GM10266 (cell line): ENCODE results near the gene RAD51B.

Experiments
- DNase-seq: peaks from one replicate; pipeline ENCODE4 v3.0.0; 2012; ENCODE audit errors: extremely low spot score
- CTCF ChIP-seq: IDR thresholded peaks from 2 replicates; pipeline ENCODE4 v1.5.1; 2012; ENCODE audit warnings: mild to moderate bottlenecking, low read depth; ENCODE audit not compliant: control insufficient read depth, insufficient read depth; ENCODE audit errors: missing control alignments

Gene RAD51B

GRCh38 chr14:68260121-68260520 lies 440.5 kb downstream of the RAD51B start:
- TF ChIP-seq CTCF = no peak
- no peak for DNase-seq

GRCh38 chr14:68261092-68261842 lies 441.7 kb downstream of the RAD51B start:
- no peak for TF ChIP-seq CTCF
- no peak for DNase-seq

DNA sequence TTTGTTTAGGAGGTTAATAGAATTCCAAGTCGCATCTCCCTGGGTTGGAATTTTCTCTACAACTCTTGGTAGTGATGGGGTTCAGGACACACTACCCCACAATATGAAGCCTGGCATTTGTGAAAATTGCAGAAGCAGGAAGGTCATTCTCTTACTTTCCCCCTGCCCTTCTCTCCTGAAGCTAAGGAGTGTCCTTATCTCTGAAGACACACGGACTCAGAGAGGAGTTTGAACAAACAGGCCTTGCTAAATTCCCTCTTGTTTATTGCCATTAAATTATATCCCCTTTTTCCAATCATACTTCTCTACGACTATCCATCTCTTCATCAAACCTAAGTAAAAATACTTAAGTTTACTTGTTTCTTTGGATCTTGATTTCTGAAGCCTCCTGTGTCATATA lies 443.0 kb downstream of the RAD51B start:
- TF ChIP-seq CTCF = no peak
- DNase-seq = no peak

DNA sequence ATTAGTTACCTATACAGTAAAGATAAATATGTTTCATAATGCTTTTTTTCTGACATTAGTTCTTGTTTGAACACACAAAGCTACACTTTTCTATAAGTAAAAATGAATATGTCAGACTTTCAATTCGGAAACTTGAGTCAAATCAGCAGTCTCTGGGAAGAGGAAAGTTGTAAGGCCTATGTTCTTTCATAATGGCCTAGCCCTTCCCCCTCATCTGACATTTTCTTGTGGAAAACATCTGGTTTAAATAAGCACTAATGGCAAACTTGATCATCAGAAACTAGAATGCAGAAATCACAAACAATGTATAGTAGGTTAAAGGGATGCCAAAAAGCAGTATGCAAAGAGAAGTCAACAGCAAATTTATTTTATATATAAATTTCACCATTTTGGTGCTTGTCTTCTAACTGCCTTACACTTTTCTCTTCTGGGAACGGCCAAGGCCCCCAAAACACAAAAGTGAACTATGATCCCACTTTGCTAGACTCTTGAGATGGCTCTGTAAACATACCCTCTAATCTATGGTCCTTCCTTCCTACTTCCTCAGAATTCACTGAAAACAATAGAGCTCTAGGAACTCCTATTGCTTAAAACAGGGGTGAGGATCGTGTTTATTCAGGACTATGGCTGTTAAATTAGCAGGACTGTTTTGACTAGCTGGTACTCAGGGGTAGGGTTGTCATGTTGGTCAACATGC lies 444.1 kb downstream of the RAD51B start:
- no peak for TF ChIP-seq CTCF
- DNase-seq = no peak

- DNase-seq = no peak
- no peak for TF ChIP-seq CTCF
Observed at GRCh38 chr14:68264260-68264569, 444.6 kb downstream of the RAD51B start.

- DNase-seq = no peak
- TF ChIP-seq CTCF = no peak
Observed at GRCh38 chr14:68266998-68267397, 447.4 kb downstream of the RAD51B start.

- no peak for TF ChIP-seq CTCF
- DNase-seq = peak; percentile 29
Observed at GRCh38 chr14:68268197-68268596, 448.6 kb downstream of the RAD51B start.
